Mesodermal cell (in vitro differentiated cells): ENCODE results near the gene MINDY4.
A peak's percentile ranks its signal among the peaks of the same experiment; 100 is the strongest.

Experiments
- H3K27ac ChIP-seq: 2 replicates; pipeline ENCODE4 v1.7.0; 2013; ENCODE audit warnings: mild to moderate bottlenecking, low read depth, low read length, moderate library complexity; ENCODE audit not compliant: severe bottlenecking
- H3K36me3 ChIP-seq: 2 replicates; pipeline ENCODE4 v1.7.1; 2013; ENCODE audit warnings: mild to moderate bottlenecking, low read length, moderate library complexity; ENCODE audit not compliant: control insufficient read depth, insufficient read depth
- H3K4me1 ChIP-seq: one replicate; pipeline ENCODE4 v1.7.1; 2013; ENCODE audit warnings: mild to moderate bottlenecking, low read length; ENCODE audit not compliant: insufficient read depth, control insufficient read depth, poor library complexity, severe bottlenecking
- H3K4me3 ChIP-seq: 2 replicates; pipeline ENCODE4 v1.7.0; 2013; ENCODE audit warnings: low read length, control low read depth, mild to moderate bottlenecking; ENCODE audit not compliant: insufficient read depth, poor library complexity, severe bottlenecking; ENCODE audit errors: extremely low read depth
- H3K9me3 ChIP-seq: 2 replicates; pipeline ENCODE4 v1.7.1; 2013; ENCODE audit warnings: mild to moderate bottlenecking, low read length, moderate library complexity; ENCODE audit not compliant: control insufficient read depth
- WGBS, 2 experiments: methylation state at CpG; one replicate each; pipeline ENCODE4 v1.1.5; 2013; ENCODE audit warnings: missing lambda C conversion rate in 2 of 2; ENCODE audit not compliant: insufficient coverage in 2 of 2; 5-methylcytosine and 5-hydroxymethylcytosine counted together

MINDY4 gene

DNA sequence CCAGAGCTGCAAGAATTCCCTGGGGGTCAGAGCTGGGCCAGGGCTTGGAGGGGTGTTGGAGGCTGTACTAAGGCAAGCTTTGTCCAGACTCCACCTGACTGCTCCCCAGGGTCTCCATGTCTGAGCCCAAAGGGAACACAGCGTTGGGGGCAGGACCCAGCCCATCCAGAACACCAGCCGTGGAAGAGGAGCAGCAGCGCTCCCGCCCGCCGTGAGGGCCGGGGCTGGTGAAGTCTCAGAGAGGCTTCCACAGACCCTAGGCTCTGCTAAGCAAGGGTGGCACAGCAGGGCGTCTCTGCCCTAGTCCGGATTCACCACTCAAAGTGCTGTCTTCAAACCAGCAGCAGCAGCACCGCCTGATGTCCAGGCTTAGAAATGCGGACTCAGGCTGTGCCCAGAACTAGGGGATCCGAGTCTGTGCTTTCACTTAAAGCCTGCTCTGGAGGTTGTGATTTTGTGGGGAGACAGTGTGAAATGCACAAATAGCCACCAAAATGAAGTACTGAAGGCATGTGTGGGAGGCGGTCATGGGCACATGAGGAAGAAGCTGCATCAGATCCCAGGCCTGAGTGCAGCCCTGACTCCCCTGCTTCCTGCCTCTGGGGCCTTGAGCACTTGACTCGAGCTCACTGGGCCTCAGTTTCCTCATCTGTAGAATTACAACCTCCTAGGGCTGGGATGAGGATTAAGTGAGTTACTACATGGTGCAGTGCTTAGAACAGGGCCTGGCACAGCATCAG lies 123.8 kb downstream of the MINDY4 start:
- Histone ChIP-seq H3K27ac (no peak overlapping the region), H3K9me3 (no peaks in the 10 kb centered on the region), H3K4me3 (no peak overlapping the region), H3K4me1 (peaks cover 12% of the 10 kb centered on the region), H3K36me3 (no peaks in the 10 kb centered on the region)
- WGBS, 2 experiments, result 86 to 88% methylated on average over 13 of the region's 14 CpGs

DNA sequence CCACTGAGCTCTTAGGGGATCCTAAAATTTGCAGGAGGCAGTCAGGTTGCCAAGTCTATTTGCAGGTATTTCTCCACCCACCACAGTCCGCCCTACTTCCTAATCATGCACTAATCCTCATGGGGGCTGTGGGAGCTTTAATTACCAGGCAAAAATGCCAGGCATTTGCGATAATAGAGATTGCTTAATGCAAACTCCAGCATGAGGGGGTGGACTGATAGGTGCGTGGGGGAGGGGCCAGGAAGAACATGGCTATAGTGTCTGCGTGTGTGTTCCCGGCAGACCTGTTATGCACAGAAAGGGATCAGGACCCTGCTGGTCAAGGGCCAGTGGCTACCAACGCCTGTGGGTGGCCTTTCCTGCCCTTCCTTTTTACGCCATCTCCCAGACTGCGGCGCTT lies 124.8 kb downstream of the MINDY4 start:
- 86 to 88% methylated on average over 8 of the region's 9 CpGs for WGBS, 2 experiments
- no peaks in the 10 kb centered on the region for H3K9me3 ChIP-seq

DNA sequence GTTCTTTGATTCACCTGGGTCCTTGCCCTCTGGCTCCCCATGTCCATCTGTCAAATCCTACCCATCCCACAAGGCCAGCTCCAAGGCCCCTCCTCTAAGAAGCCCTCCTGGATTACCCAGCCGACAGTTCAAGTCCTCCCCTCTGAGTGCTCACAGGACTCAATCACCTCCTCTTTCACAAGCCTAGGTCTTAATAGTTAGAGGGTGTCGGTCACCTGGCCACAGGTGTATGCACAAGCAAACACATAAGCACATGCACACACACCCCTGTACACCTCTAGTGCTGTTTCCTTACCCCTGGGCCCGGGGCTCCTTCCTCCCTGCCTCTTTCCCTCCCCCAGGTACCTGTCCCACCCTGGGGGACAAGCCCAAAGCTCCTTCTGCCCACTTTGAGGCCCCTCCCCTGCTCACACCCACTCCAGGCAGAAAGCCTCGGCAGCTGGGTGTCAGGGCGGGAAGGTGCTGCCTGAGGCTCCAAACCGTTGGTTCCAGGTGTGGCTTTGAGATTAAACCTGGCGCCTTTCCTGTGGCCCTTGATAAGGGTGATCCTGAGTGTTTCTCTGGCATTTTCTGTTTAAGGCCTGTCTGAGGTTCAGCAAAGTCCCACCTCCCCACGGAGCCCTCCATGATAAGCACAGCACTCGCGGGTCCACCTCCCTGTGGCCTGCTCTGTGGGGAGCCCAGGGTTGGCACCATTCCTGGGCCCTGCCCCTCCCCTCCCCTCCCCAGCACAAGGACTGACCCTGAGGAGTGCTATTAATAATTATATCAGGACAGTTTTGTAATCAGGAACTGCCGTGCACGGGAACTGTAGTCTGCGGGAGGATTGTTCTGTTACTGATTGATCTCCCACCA lies 125.8 kb downstream of the MINDY4 start:
- Histone ChIP-seq H3K4me3 (no peak overlapping the region), H3K9me3 (no peaks in the 10 kb centered on the region), H3K27ac (no peak overlapping the region), H3K4me1 (peaks cover 13% of the 10 kb centered on the region), H3K36me3 (no peaks in the 10 kb centered on the region)
- 87 to 89% methylated on average over 7 to 10 of the region's 13 CpGs for WGBS, 2 experiments

More for the DNA sequence above, 124.8 kb downstream of the MINDY4 start:
- Histone ChIP-seq H3K27ac (peak overlapping the region; percentile 18), H3K4me3 (no peak overlapping the region), H3K4me1 (peaks cover 13% of the 10 kb centered on the region), H3K36me3 (no peaks in the 10 kb centered on the region)

DNA sequence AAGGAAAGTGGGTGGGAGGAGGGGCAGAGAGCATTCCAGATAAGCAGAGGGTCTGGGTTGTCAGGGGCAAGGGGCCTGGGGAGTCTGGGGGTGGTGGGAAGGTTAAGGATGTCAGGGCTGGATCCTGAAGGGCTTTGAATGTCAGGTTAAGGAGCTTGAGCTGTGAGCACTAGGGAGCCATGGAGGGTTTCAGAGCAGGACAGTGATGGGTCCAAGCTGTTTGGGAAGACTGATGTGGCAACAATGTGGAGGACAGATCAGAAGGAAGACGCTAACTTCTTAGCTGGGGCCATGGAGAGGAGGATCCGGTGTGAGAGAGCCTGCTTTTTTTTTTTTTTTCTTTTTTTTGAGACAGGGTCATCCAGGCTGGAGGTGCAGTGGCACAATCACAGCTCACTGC lies 126.6 kb downstream of the MINDY4 start:
- H3K4me3 ChIP-seq, result no peak overlapping the region
- peaks cover 13% of the 10 kb centered on the region for H3K4me1 ChIP-seq

DNA sequence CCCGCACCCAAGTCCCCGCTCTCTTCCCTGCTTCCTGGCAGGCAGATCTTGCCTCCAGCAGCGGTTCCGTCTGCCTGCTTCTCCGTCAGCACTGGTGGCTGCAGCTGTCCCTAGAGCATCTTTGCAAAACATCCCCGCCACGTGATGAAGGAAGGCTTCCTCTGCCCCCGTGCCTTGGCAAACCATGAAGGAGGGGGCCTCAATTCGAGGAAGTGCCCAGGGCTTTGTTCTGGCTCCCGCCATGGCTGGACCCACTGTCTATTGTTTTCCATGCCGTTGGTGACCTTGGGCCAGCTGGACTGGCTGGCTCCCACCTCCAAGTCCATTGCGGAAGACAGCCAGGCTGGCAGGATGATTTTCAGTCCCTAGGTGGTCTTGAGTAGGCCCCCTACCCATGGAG lies 127.2 kb downstream of the MINDY4 start:
- Histone ChIP-seq H3K36me3 (no peaks in the 10 kb centered on the region), H3K4me1 (peaks cover 13% of the 10 kb centered on the region), H3K27ac (no peak overlapping the region), H3K9me3 (no peaks in the 10 kb centered on the region), H3K4me3 (no peak overlapping the region)
- WGBS, 2 experiments, result 90 to 93% methylated on average over 11 to 12 of the region's 12 CpGs

More for the DNA sequence above, 126.6 kb downstream of the MINDY4 start:
- H3K27ac ChIP-seq, result no peak overlapping the region
- no peaks in the 10 kb centered on the region for H3K36me3 ChIP-seq
- H3K9me3 ChIP-seq, result no peaks in the 10 kb centered on the region
- WGBS, 2 experiments, result 90 to 100% methylated on average over 2 of the region's 2 CpGs

DNA sequence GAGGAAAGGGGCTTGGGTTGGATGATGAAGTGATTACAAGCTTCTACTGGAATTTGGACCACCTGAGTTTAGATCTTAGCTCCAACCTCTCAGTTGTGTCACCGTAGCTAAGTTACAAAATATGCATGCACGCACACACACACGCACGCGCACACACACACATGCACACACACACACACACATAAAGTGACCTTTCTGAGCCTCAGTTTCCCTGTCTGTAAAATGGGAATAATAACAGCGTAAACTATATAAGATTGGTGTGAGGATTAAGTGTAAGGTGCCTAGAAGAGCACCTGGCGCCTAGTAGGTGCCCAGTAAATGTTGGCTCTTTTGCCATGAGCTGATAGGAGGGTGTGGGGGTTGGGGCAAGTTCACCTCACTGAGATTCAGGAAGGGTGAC lies 127.8 kb downstream of the MINDY4 start:
- Histone ChIP-seq H3K36me3 (no peaks in the 10 kb centered on the region), H3K9me3 (no peaks in the 10 kb centered on the region), H3K4me3 (no peak overlapping the region), H3K4me1 (peaks cover 13% of the 10 kb centered on the region), H3K27ac (no peak overlapping the region)
- WGBS, 2 experiments, result 98 to 100% methylated on average over 2 to 4 of the region's 7 CpGs

DNA sequence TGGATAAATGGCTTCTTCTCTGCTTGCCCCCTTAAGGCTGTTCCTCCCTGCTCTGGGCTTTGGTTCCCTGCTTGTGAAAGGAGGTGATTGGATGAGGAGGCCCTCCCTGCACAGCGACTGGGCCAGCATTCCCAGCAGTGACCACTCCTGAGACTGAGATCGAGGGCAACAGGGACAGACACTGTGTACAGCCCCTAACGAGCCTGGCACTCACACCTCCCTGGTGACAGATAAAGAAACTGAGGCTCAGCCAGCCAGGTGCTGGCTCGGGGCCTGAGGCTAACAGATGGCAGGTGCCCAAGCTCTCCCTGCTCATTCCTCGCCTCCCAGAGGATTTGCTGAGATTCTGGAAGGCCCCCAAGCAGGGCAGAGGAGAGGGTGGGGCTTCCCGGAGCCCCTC lies 128.4 kb downstream of the MINDY4 start:
- H3K36me3 ChIP-seq, result no peaks in the 10 kb centered on the region
- H3K9me3 ChIP-seq, result no peaks in the 10 kb centered on the region
- WGBS, 2 experiments, result 80 to 83% methylated on average over 4 to 5 of the region's 6 CpGs
- no peak overlapping the region for H3K27ac ChIP-seq
- peaks cover 13% of the 10 kb centered on the region for H3K4me1 ChIP-seq
- no peak overlapping the region for H3K4me3 ChIP-seq

DNA sequence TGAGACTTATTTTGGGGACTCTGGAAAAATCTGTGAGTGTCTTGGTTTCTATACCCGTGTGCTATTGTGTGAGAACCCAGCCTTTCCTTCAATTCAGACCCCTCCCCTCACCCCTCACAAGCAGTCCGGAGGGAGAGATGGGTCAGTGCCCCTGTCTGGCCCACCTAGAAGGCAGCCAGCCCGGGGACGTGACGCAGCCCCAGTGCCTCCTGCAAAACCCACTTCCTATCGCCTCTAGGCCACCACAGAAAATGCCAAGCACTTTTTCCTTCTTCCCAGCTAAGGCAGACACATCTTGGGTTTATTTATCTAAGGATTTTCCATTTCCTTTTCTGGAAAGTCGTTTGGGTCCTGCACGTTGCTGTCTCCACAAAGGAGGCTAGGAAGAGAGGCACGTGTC lies 128.8 kb downstream of the MINDY4 start:
- H3K36me3 ChIP-seq, result no peaks in the 10 kb centered on the region
- H3K4me3 ChIP-seq, result no peak overlapping the region
- peaks cover 13% of the 10 kb centered on the region for H3K4me1 ChIP-seq
- 93 to 98% methylated on average over 5 to 7 of the region's 9 CpGs for WGBS, 2 experiments
- no peak overlapping the region for H3K27ac ChIP-seq
- no peaks in the 10 kb centered on the region for H3K9me3 ChIP-seq

DNA sequence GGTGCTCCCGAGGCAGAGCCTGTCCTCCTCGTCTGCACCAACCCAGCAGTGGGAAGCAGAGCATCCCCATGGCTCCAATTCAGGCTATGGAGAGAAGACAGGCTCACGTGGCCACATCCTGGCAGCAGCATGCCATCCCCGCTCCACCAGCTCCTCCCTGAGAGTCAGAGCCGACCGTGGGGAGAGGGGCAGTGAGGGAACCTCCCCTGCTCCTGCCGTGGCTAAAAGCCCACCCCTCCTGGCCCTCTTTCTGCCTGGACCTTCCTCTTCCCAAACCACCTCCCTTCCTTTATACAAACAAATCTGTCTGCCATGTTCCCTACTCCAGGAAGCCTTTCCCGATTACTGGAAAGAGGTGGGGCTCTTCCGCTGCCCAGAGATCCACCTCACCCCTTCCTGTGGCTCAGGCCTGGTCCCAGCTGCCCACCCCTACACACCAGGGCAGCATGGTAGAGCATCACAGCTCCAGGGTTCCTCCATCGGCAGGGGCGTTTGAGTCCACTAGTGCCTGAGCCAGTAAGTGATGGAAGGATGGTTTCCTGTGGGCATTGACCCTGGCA lies 129.7 kb downstream of the MINDY4 start:
- Histone ChIP-seq H3K4me3 (no peak overlapping the region), H3K4me1 (peaks cover 15% of the 10 kb centered on the region), H3K36me3 (no peaks in the 10 kb centered on the region), H3K9me3 (no peaks in the 10 kb centered on the region), H3K27ac (no peak overlapping the region)
- WGBS, 2 experiments, result 89 to 93% methylated on average over 7 to 8 of the region's 11 CpGs

DNA sequence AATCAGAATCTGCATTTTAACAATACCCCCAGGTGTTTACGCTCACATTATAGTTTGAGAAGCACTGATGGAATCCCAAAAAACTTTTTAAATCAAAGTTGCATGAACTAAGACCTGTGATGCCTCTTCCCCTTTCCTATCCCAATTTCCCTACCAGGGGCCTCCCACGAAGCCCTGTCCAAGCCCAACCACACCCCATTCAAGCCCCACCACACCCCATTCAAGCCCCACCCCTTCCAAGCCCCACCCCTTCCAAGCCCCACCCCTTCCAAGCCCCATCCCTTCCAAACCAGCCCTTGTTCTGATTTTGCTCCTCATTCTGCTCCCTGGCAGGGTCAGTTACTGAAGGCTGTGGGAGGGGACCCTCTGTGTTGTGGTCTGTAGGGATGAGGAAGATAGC lies 130.6 kb downstream of the MINDY4 start:
- H3K27ac ChIP-seq, result no peak overlapping the region
- H3K4me1 ChIP-seq, result peaks cover 18% of the 10 kb centered on the region
- no peak overlapping the region for H3K4me3 ChIP-seq
- H3K9me3 ChIP-seq, result no peaks in the 10 kb centered on the region
- H3K36me3 ChIP-seq, result no peaks in the 10 kb centered on the region
- WGBS, 2 experiments, result 80 to 100% methylated on average over 1 to 2 of the region's 2 CpGs
